ENCODE results near the gene COL6A5. TPM values are rescaled to one million over a fixed set of nuclear protein-coding genes. Genes with fewer than 3 reads are reported as not detected.
"Not testable (repeated sequence)": the region's sequence is repeated elsewhere in the genome, so short reads cannot be mapped to it uniquely, and the experiment has no call there.

COL6A5 gene
- total RNA-seq (2014; rRNA removed; shearing (Covaris generic)), result not detected in 2 replicates

GRCh38 chr3:130345487-130346079, at the start of gene COL6A5:
Gene COL6A5, plus strand, starts transcription at chr3:130345672. Its CDS starts 27,967 bp downstream, at chr3:130373639.
- DNase-seq (ENCODE audit: low read depth), result no peak

- DNase-seq (ENCODE audit: low read depth), result no peak
Observed at GRCh38 chr3:130299531-130299930, 45.9 kb upstream of the COL6A5 start.

- no peak for DNase-seq (ENCODE audit: low read depth)
Observed at GRCh38 chr3:130300888-130301287, 44.6 kb upstream of the COL6A5 start.

- DNase-seq (ENCODE audit: low read depth), result no peak
Observed at GRCh38 chr3:130310109-130310508, 35.4 kb upstream of the COL6A5 start.

GRCh38 chr3:130312374-130312773, 33.1 kb upstream of the COL6A5 start:
- no peak for DNase-seq (ENCODE audit: low read depth)

GRCh38 chr3:130316169-130316568, 29.3 kb upstream of the COL6A5 start:
- no peak for DNase-seq (ENCODE audit: low read depth)

- no peak for DNase-seq (ENCODE audit: low read depth)
Observed at GRCh38 chr3:130323503-130323902, 22.0 kb upstream of the COL6A5 start.

GRCh38 chr3:130340766-130341165, 4.7 kb upstream of the COL6A5 start:
- no peak for DNase-seq (ENCODE audit: low read depth)

GRCh38 chr3:130341388-130341787, 4.1 kb upstream of the COL6A5 start:
- peak; percentile 31 for DNase-seq (ENCODE audit: low read depth)

- DNase-seq (ENCODE audit: low read depth), result no peak
Observed at GRCh38 chr3:130341882-130342281, 3.6 kb upstream of the COL6A5 start.

- DNase-seq (ENCODE audit: low read depth), result no peak
Observed at GRCh38 chr3:130342821-130343661, 2.4 kb upstream of the COL6A5 start.

- DNase-seq (ENCODE audit: low read depth), result not testable (repeated sequence)
Observed at GRCh38 chr3:130348258-130348657, 2.8 kb downstream of the COL6A5 start.

GRCh38 chr3:130354430-130354829, 9.0 kb downstream of the COL6A5 start:
- peak; percentile 51 for DNase-seq (ENCODE audit: low read depth)

GRCh38 chr3:130374033-130374432, 28.6 kb downstream of the COL6A5 start:
- no peak for DNase-seq (ENCODE audit: low read depth)

GRCh38 chr3:130374908-130375307, 29.4 kb downstream of the COL6A5 start:
- no peak for DNase-seq (ENCODE audit: low read depth)

GRCh38 chr3:130377960-130378676, 32.6 kb downstream of the COL6A5 start:
- DNase-seq (ENCODE audit: low read depth), result no peak

- DNase-seq (ENCODE audit: low read depth), result no peak
Observed at GRCh38 chr3:130378677-130379191, 33.3 kb downstream of the COL6A5 start.

- DNase-seq (ENCODE audit: low read depth), result peak; percentile 6
Observed at GRCh38 chr3:130379274-130379673, 33.8 kb downstream of the COL6A5 start.

- no peak for DNase-seq (ENCODE audit: low read depth)
Observed at GRCh38 chr3:130380398-130380797, 34.9 kb downstream of the COL6A5 start.

- no peak for DNase-seq (ENCODE audit: low read depth)
Observed at GRCh38 chr3:130383424-130383823, 38.0 kb downstream of the COL6A5 start.

- DNase-seq (ENCODE audit: low read depth), result no peak
Observed at GRCh38 chr3:130384476-130385025, 39.1 kb downstream of the COL6A5 start.
